GM12872 (cell line): ENCODE results near the gene TAF5L.

Experiments
- CTCF ChIP-seq: IDR thresholded peaks from 3 replicates; pipeline ENCODE4 v1.5.1; 2011; ENCODE audit warnings: low read depth, mild to moderate bottlenecking, low read length, moderate library complexity; ENCODE audit not compliant: insufficient read depth

TAF5L gene

GRCh38 chr1:229651546-229651945 lies 25.6 kb upstream of the TAF5L start:
- no peak for TF ChIP-seq CTCF

- no peak for TF ChIP-seq CTCF
These were observed 24.1 kb upstream of the TAF5L start for GRCh38 chr1:229650045-229650444.

GRCh38 chr1:229648406-229648805 lies 22.5 kb upstream of the TAF5L start:
- TF ChIP-seq CTCF = no peak

- no peak for TF ChIP-seq CTCF
These were observed 19.5 kb upstream of the TAF5L start for GRCh38 chr1:229645324-229645993.

- no peak for TF ChIP-seq CTCF
These were observed 18.2 kb upstream of the TAF5L start for GRCh38 chr1:229643996-229644745.

GRCh38 chr1:229642970-229643369 lies 17.0 kb upstream of the TAF5L start:
- no peak for TF ChIP-seq CTCF

GRCh38 chr1:229642376-229642775 lies 16.5 kb upstream of the TAF5L start:
- no peak for TF ChIP-seq CTCF
